ENCODE data around the gene HCN1.

The HCN1 gene

DNA sequence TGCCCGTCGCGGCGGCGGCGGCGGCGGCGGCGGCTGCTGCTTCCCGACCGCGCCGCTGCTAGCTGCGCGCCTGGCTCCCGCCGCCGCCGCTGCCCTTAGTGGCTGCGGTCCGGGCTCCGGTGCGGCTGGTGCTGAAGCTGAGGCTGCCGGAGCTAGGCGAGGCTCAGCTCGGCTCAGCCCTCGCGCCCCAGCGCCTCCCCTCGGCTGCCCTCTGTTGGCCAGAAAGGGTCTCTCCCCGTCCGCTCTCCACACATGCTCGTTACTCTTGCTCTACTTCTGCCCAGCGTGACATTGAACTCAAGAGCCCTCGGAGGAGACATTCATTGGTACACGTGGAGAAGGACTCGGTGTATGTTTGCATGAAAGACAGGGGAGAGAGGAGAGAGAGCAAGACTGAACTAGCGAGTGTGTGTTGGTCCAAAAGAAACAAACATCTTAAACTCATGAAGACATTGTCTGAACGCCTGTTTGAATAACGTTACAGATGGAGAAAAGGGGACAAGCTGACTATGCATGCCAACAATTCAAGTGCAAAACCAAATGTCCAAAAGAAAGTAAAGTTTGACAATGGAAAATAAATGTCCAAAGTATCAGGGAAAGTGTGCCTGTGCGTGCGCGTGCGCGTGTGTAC, at the start of gene HCN1:
HCN1 (minus strand) TSS at position 175 of the 631 bp plus-strand sequence.
- TF ChIP-seq, protein P1, sequence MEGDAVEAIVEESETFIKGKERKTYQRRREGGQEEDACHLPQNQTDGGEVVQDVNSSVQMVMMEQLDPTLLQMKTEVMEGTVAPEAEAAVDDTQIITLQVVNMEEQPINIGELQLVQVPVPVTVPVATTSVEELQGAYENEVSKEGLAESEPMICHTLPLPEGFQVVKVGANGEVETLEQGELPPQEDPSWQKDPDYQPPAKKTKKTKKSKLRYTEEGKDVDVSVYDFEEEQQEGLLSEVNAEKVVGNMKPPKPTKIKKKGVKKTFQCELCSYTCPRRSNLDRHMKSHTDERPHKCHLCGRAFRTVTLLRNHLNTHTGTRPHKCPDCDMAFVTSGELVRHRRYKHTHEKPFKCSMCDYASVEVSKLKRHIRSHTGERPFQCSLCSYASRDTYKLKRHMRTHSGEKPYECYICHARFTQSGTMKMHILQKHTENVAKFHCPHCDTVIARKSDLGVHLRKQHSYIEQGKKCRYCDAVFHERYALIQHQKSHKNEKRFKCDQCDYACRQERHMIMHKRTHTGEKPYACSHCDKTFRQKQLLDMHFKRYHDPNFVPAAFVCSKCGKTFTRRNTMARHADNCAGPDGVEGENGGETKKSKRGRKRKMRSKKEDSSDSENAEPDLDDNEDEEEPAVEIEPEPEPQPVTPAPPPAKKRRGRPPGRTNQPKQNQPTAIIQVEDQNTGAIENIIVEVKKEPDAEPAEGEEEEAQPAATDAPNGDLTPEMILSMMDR (conservative IDR thresholded peaks at IDR 0.05): no peak

DNA sequence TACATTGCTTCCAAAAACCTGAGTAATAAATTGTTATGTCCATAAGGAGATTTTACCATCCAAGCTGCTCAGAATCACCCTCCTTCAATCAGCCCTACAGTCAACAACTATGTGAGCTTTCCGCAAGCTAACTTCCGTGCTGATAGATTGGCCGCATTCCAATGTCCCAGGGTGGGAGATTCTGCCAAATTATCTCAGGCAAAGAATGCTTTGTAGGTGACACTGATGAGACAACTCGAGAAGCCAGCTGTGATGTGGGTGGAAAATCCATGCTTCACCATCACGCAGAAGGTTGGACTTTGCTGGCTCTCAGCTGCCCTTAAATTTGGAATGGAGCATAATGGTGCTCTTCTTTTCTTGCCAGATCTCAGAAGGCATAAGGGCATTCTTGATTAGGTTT, 44.9 kb upstream of the HCN1 start:
- TF ChIP-seq, protein P1 (conservative IDR thresholded peaks at IDR 0.05): no peak
- no peak overlapping the region for H3K27ac ChIP-seq

More for the DNA sequence above, at the start of gene HCN1:
- H3K27ac ChIP-seq: no peak within 1 kb of the TSS

DNA sequence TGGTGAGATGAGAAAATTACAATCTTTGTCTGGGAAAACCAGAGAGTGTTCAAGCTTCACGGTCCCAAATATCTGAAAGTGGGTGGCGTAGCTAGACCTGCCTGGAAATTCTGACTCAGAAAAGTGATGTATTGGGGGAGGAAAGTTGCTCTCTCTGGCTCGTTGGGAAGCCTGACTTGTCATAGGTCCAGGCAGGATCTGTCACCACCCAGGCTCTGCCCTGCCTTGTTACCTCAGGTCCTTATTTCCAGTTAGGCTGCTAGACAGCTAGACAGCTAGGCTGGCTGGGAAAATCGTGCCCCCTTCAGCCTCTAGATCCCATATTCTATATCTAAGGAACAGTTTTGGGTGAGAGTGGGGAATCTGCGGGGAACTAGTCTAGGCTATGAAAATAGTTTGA, 41.0 kb upstream of the HCN1 start:
- H3K27ac ChIP-seq: no peak overlapping the region
- TF ChIP-seq, protein P1 (conservative IDR thresholded peaks at IDR 0.05): no peak

DNA sequence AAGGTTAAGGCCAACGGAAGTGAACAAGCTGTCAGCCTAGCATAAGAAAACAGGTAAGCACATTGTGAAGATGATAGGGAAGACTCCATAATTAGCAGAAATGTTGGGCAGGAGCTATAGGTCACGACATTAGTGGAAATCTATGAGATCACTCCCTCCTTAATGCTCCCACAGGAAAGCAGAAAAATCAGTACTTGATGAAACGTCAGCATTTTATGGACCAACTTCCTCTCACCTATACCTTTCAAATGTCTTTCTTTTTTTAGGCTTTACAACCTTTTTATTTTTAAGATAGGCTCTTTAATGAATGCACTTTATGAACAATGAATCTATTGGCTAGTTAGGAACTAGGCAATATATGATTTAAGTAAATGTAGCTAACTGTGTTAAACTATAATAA, 29.4 kb upstream of the HCN1 start:
- no peak overlapping the region for H3K27ac ChIP-seq
- TF ChIP-seq, protein P1 (conservative IDR thresholded peaks at IDR 0.05): no peak

DNA sequence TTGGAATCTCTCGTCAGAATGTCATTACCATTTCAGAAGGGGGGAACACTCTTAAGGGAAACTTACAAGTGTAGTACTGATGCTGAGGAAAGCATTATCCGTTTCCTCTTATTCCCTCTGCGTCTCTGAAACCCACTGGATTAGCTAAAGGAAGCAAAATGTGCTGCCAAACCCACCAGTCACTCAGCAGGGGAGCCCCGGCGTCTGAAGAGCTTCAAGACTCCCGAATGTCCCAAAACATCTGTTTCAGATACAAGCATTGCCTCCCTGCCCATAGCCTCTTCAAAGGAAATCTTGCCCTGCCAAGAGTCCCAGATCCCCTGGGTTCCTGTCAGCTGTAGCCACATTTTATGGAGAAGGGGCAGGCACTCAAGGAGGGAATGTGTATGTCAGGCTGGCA, 1.0 kb upstream of the HCN1 start:
- TF ChIP-seq, protein P1 (conservative IDR thresholded peaks at IDR 0.05): no peak
- H3K27ac ChIP-seq: no peak overlapping the region

DNA sequence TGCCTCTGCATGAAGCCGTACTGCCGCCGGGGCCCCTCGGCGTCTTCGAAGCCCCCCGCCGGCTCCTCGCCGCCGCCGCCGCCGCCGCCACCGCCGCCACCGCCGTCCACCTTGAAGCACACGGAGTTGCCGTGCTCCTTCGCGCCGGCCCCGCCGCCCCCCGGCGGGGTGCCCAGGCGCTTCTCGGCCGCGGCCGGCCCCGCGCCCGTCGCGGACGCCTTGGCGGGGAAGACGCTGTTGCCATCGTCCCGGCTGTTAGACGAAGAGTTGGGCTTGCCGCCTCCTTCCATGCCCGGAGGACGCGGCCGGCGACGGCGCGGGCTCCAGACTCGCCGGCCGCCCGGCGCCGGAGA, 400 bp downstream of the HCN1 start:
- H3K27ac ChIP-seq: no peak overlapping the region

DNA sequence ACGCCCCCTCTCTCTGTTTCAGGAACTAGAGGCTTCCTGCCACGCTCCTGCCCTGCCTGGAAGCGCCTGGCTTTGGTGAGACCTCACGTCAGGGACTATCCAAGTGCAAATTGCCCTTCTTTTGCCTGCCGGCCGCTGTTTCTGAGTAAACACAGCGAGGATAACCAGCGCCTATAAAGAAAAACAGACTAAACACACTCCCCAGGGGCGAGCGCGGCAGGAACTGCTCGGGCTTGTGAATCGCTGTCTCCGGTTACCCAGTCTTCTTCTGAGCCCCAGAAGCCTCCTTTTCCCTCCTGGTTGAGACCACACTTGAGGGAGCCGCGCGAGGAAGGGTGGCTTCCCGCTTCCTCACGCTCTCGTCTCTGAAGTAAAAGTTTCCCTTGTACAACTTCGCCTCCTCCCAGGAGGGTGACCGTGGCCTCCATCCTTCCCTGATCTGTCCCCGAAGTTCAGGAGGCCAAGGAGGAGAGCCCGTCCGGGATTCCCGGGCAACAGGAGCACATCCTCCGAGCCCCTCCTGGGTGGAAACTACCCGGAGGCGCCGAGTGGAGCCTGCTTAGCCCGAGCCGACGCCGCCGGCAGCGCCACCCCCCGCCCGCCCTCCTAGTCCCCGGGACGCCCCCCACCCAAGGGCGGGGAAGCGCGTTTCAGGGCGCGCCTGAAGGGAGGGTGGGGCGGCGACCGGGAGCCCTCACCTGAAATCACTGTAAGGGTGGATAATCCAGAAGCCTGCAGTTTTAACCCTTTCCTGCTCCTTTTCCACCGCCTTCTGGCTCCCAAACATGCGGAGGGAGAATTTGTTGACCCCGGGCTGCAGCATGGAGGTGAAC, 993 bp downstream of the HCN1 start:
- H3K27ac ChIP-seq: no peak overlapping the region

More for the DNA sequence above, 400 bp downstream of the HCN1 start:
- TF ChIP-seq, protein P1 (conservative IDR thresholded peaks at IDR 0.05): no peak

More for the DNA sequence above, 993 bp downstream of the HCN1 start:
- TF ChIP-seq, protein P1 (conservative IDR thresholded peaks at IDR 0.05): no peak
